GM20000 (cell line): ENCODE data around the gene GABRB1.

Source experiments
- DNase-seq: peaks from one replicate; pipeline ENCODE4 v3.0.0; 2012; ENCODE audit warnings: low spot score
- CTCF ChIP-seq: IDR thresholded peaks from 2 replicates; pipeline ENCODE4 v1.5.1; 2012; ENCODE audit warnings: mild to moderate bottlenecking, control low read depth; ENCODE audit errors: extremely low read depth, missing control alignments

Gene GABRB1

DNA sequence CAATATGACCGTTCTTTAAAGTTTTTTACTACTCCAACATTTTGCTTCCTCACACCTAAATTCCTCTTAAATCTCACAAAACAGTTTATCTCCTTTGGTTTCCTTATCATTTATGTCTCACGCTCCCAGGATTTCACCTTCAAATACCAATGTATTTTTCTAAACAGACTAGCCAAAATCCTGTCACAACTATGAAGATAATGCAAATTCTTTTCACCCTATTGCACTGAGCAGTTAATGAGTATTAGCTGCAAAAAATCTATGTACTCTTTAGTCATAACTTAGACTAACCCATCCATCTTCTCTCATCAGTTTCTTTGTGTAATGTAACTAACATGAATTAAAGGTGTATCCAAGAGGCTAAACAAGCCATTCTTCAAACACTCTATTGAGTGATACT is 280.8 kb downstream of the GABRB1 start:
- TF ChIP-seq CTCF, result no peak

GRCh38 chr4:47313384-47313783 is 282.0 kb downstream of the GABRB1 start:
- no peak for TF ChIP-seq CTCF
- DNase-seq, result no peak

More for the DNA sequence above, 280.8 kb downstream of the GABRB1 start:
- DNase-seq, result no peak

DNA sequence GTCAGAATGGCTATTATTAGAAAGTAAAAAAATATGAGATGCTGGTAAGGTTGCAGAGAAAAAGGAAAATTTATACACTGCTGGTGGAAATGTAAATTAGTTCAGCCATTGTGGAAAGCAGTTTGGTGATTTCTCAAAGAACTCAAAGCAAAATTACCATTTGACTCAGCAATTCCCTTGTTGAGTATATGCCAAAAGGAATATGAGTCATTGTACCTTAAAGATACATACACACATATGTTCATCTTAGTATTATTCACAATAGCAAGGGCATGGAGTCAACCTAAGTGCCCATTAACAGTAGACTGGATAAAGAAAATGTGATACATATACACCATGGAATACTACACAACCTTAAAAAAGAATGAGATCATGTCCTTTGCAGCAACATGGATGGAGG is 284.0 kb downstream of the GABRB1 start:
- TF ChIP-seq CTCF, result no peak
- DNase-seq, result no peak

- TF ChIP-seq CTCF, result no peak
- DNase-seq, result no peak
These were observed 294.7 kb downstream of the GABRB1 start for GRCh38 chr4:47326025-47326424.

GRCh38 chr4:47330866-47331265 is 299.5 kb downstream of the GABRB1 start:
- TF ChIP-seq CTCF, result no peak
- no peak for DNase-seq

- no peak for TF ChIP-seq CTCF
- no peak for DNase-seq
These were observed 303.3 kb downstream of the GABRB1 start for GRCh38 chr4:47334652-47335051.

DNA sequence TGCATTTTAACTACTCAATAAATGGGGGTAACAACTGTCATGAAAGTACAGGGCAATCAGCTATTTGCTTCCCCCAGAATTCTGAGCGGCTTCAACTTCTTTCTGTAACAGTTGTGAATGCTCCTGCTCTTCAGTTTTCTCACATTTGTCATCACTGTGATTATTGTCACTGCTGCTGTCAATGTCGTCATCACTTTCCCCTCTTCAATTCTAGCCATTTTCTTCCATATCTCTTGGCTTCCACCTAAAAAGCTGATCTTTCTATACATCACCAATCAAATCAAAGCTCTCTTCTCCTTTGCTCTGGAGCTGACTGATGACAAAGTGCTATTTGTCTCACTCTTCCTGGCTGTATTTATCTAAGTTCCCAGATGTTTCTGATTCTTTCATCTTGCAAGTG is 306.5 kb downstream of the GABRB1 start:
- no peak for TF ChIP-seq CTCF
- no peak for DNase-seq

GRCh38 chr4:47340914-47341313 is 309.5 kb downstream of the GABRB1 start:
- no peak for DNase-seq
- TF ChIP-seq CTCF, result no peak
